NCI-H1105 (cell line): ENCODE results near the gene CHKB.
"Not testable (repeated sequence)": the region's sequence is repeated elsewhere in the genome, so short reads cannot be mapped to it uniquely, and the experiment has no call there.

Source experiments
- DNase-seq: peaks from one replicate; lab custom pipeline; 2025; lab: John Stamatoyannopoulos, UW

CHKB gene

GRCh38 chr22:50548040-50548920, 34.4 kb downstream of the CHKB start:
- no peak for DNase-seq

- DNase-seq, result no peak
Measured at GRCh38 chr22:50547263-50547985, 35.2 kb downstream of the CHKB start.

- DNase-seq, result no peak
Measured at GRCh38 chr22:50546326-50547262, 36.1 kb downstream of the CHKB start.

GRCh38 chr22:50545522-50546325, 36.9 kb downstream of the CHKB start, which contains the start of gene KLHDC7B:
KLHDC7B (plus strand) TSS chr22:50545899; CDS start chr22:50546244, 345 bp downstream.
- DNase-seq, result no peak

GRCh38 chr22:50544746-50545253, 37.8 kb downstream of the CHKB start:
- DNase-seq, result no peak

- no peak for DNase-seq
Measured at GRCh38 chr22:50544078-50544745, 38.4 kb downstream of the CHKB start.

GRCh38 chr22:50542416-50542927, 40.2 kb downstream of the CHKB start:
- no peak for DNase-seq

- not testable (repeated sequence) for DNase-seq
Measured at GRCh38 chr22:50541667-50542026, 41.0 kb downstream of the CHKB start.

- no peak for DNase-seq
Measured at GRCh38 chr22:50540381-50540780, 42.3 kb downstream of the CHKB start.

GRCh38 chr22:50537765-50538164, 44.9 kb downstream of the CHKB start:
- DNase-seq, result no peak

GRCh38 chr22:50536226-50536625, 46.4 kb downstream of the CHKB start:
- no peak for DNase-seq

- no peak for DNase-seq
Measured at GRCh38 chr22:50535113-50535512, 47.5 kb downstream of the CHKB start.

- not testable (repeated sequence) for DNase-seq
Measured at GRCh38 chr22:50533856-50534711, 48.6 kb downstream of the CHKB start.

- DNase-seq, result no peak
Measured at GRCh38 chr22:50532824-50533796, 49.5 kb downstream of the CHKB start.

GRCh38 chr22:50531962-50532674, 50.5 kb downstream of the CHKB start:
- peak; percentile 47 for DNase-seq

- peak; percentile 44 for DNase-seq
Measured at GRCh38 chr22:50531546-50531961, 51.1 kb downstream of the CHKB start.

- peak; percentile 56 for DNase-seq
Measured at GRCh38 chr22:50530877-50531545, 51.6 kb downstream of the CHKB start.
